K562 (cell line): ENCODE measurements around the gene TAMALIN.

Experiments
- BRF2 ChIP-seq: IDR thresholded peaks from 3 replicates; pipeline ENCODE4 v1.6.1; 2011; ENCODE audit warnings: borderline replicate concordance, mild to moderate bottlenecking; ENCODE audit not compliant: insufficient read length, insufficient read depth
- CC2D1A ChIP-seq: fragments of 450-650 bp; IDR thresholded peaks from 2 replicates; pipeline ENCODE4 v1.6.1; 2017; ENCODE audit warnings: mild to moderate bottlenecking
- CEBPB ChIP-seq: fragments of 450-650 bp; IDR thresholded peaks from 2 replicates; pipeline ENCODE4 v1.6.1; 2016; ENCODE audit warnings: missing genetic modification characterization, missing compliant biosample characterization
- TCF7L2 ChIP-seq: fragments of 150-350 bp; IDR thresholded peaks from 2 replicates; pipeline ENCODE4 v1.6.1; 2016; ENCODE audit warnings: low read depth, mild to moderate bottlenecking, low read length, moderate library complexity
- ZEB2 ChIP-seq: fragments of 450-650 bp; IDR thresholded peaks from 2 replicates; pipeline ENCODE4 v1.6.1; 2016
- ZNF780A ChIP-seq: fragments of 250-450 bp; sonication (Bioruptor Pico); IDR thresholded peaks from 2 replicates; pipeline ENCODE4 v1.5.0; 2021; ENCODE audit warnings: mild to moderate bottlenecking

GRCh38 chr12:51985154-51985835, 21.5 kb upstream of the TAMALIN start:
- TF ChIP-seq BRF2 = no peak
- TF ChIP-seq CC2D1A = no peak
- no peak for TF ChIP-seq TCF7L2
- TF ChIP-seq ZEB2 = no peak
- TF ChIP-seq CEBPB (tag) = no peak
- TF ChIP-seq ZNF780A (CRISPR knock-in tag) = no peak
